ENCODE results near the gene MORN1. TPM values are rescaled to one million over a fixed set of nuclear protein-coding genes. Genes with fewer than 3 reads are reported as not detected.

The MORN1 gene
- total RNA-seq, 1 experiment from 2014 or later: 17.8 TPM

GRCh38 chr1:2288311-2288710, 103.0 kb downstream of the MORN1 start:
- DNase-seq (ENCODE audit: low read depth, low spot score): no peak
- in situ Hi-C loops (cut with HindIII; ENCODE audit: low pct_unique_long_range_greater_than_20kb, low sequenced_read_pairs): no loop called here

GRCh38 chr1:2287649-2288048, 103.7 kb downstream of the MORN1 start:
- no peak for DNase-seq (ENCODE audit: low read depth, low spot score)
- in situ Hi-C loops (cut with HindIII; ENCODE audit: low pct_unique_long_range_greater_than_20kb, low sequenced_read_pairs): no loop called here

- DNase-seq (ENCODE audit: low read depth, low spot score): no peak
- in situ Hi-C loops (cut with HindIII; ENCODE audit: low pct_unique_long_range_greater_than_20kb, low sequenced_read_pairs): no loop called here
Observed at GRCh38 chr1:2286923-2287322, 104.4 kb downstream of the MORN1 start.

- in situ Hi-C loops (cut with HindIII; ENCODE audit: low pct_unique_long_range_greater_than_20kb, low sequenced_read_pairs): no loop called here
- no peak for DNase-seq (ENCODE audit: low read depth, low spot score)
Observed at GRCh38 chr1:2284932-2285331, 106.4 kb downstream of the MORN1 start.

GRCh38 chr1:2283991-2284895, 107.1 kb downstream of the MORN1 start:
- no peak for DNase-seq (ENCODE audit: low read depth, low spot score)
- in situ Hi-C loops (cut with HindIII; ENCODE audit: low pct_unique_long_range_greater_than_20kb, low sequenced_read_pairs): no loop called here

- in situ Hi-C loops (cut with HindIII; ENCODE audit: low pct_unique_long_range_greater_than_20kb, low sequenced_read_pairs): no loop called here
- DNase-seq (ENCODE audit: low read depth, low spot score): no peak
Observed at GRCh38 chr1:2283371-2283990, 107.9 kb downstream of the MORN1 start.

- DNase-seq (ENCODE audit: low read depth, low spot score): no peak
- in situ Hi-C loops (cut with HindIII; ENCODE audit: low pct_unique_long_range_greater_than_20kb, low sequenced_read_pairs): no loop called here
Observed at GRCh38 chr1:2282556-2283270, 108.6 kb downstream of the MORN1 start.

- DNase-seq (ENCODE audit: low read depth, low spot score): no peak
- in situ Hi-C loops (cut with HindIII; ENCODE audit: low pct_unique_long_range_greater_than_20kb, low sequenced_read_pairs): no loop called here
Observed at GRCh38 chr1:2279817-2280216, 111.5 kb downstream of the MORN1 start.

GRCh38 chr1:2279210-2279639, 112.1 kb downstream of the MORN1 start:
- DNase-seq (ENCODE audit: low read depth, low spot score): no peak
- in situ Hi-C loops (cut with HindIII; ENCODE audit: low pct_unique_long_range_greater_than_20kb, low sequenced_read_pairs): no loop called here

- in situ Hi-C loops (cut with HindIII; ENCODE audit: low pct_unique_long_range_greater_than_20kb, low sequenced_read_pairs): no loop called here
- DNase-seq (ENCODE audit: low read depth, low spot score): no peak
Observed at GRCh38 chr1:2278591-2279209, 112.7 kb downstream of the MORN1 start.

GRCh38 chr1:2277741-2278488, 113.4 kb downstream of the MORN1 start:
- in situ Hi-C loops (cut with HindIII; ENCODE audit: low pct_unique_long_range_greater_than_20kb, low sequenced_read_pairs): no loop called here
- no peak for DNase-seq (ENCODE audit: low read depth, low spot score)

GRCh38 chr1:2276803-2277580, 114.4 kb downstream of the MORN1 start:
- in situ Hi-C loops (cut with HindIII; ENCODE audit: low pct_unique_long_range_greater_than_20kb, low sequenced_read_pairs): no loop called here
- no peak for DNase-seq (ENCODE audit: low read depth, low spot score)

GRCh38 chr1:2275796-2276536, 115.4 kb downstream of the MORN1 start:
- in situ Hi-C loops (cut with HindIII; ENCODE audit: low pct_unique_long_range_greater_than_20kb, low sequenced_read_pairs): no loop called here
- no peak for DNase-seq (ENCODE audit: low read depth, low spot score)

- in situ Hi-C loops (cut with HindIII; ENCODE audit: low pct_unique_long_range_greater_than_20kb, low sequenced_read_pairs): no loop called here
Observed at GRCh38 chr1:2274929-2275475, 116.4 kb downstream of the MORN1 start.

GRCh38 chr1:2274231-2274928, 117.0 kb downstream of the MORN1 start:
- in situ Hi-C loops (cut with HindIII; ENCODE audit: low pct_unique_long_range_greater_than_20kb, low sequenced_read_pairs): no loop called here
- no peak for DNase-seq (ENCODE audit: low read depth, low spot score)

More at GRCh38 chr1:2274929-2275475, 116.4 kb downstream of the MORN1 start:
- no peak for DNase-seq (ENCODE audit: low read depth, low spot score)

All from SK-MEL-5 (cell line).